Osteoblast (primary cell): Measurements from ENCODE around the gene TARBP2. TPM values are rescaled to one million over a fixed set of nuclear protein-coding genes. Genes with fewer than 3 reads are reported as not detected.

ENCODE experiments used
- DNase-seq: peaks from one replicate; pipeline ENCODE4 v3.0.0; 2011; ENCODE audit warnings: low spot score, mixed read lengths; ENCODE audit not compliant: insufficient read length; ENCODE audit errors: missing footprints
- H2AFZ ChIP-seq: 2 replicates; pipeline ENCODE4 v1.6.0; 2011; ENCODE audit warnings: mild to moderate bottlenecking, low read length
- H3K27ac ChIP-seq: 2 replicates; pipeline ENCODE4 v1.5.1; 2011; ENCODE audit warnings: mild to moderate bottlenecking, low read depth, low read length, moderate library complexity
- H3K27me3 ChIP-seq: 2 replicates; pipeline ENCODE4 v1.6.0; 2012; ENCODE audit warnings: mild to moderate bottlenecking, control low read depth, inconsistent platforms, low read length, moderate library complexity; ENCODE audit not compliant: insufficient read depth
- H3K36me3 ChIP-seq: 2 replicates; pipeline ENCODE4 v1.5.1; 2011; ENCODE audit warnings: mild to moderate bottlenecking, low read length, control low read depth, moderate library complexity; ENCODE audit not compliant: insufficient read depth
- H3K4me1 ChIP-seq: 2 replicates; pipeline ENCODE4 v1.5.1; 2011; ENCODE audit warnings: mild to moderate bottlenecking, low read length, control low read depth, moderate library complexity; ENCODE audit not compliant: insufficient read depth
- H3K4me2 ChIP-seq: 2 replicates; pipeline ENCODE4 v1.6.0; 2011; ENCODE audit warnings: mild to moderate bottlenecking, low read length; ENCODE audit not compliant: insufficient read depth
- H3K4me3 ChIP-seq: fragments of 200-600 bp; sonication (generic); 3 replicates; pipeline ENCODE4 v1.5.1; 2012; ENCODE audit warnings: mild to moderate bottlenecking, low read length, inconsistent platforms; ENCODE audit not compliant: insufficient read depth
- H3K79me2 ChIP-seq: 2 replicates; pipeline ENCODE4 v1.6.0; 2012; ENCODE audit warnings: mild to moderate bottlenecking, low read length, control low read depth, inconsistent platforms; ENCODE audit not compliant: insufficient read depth
- H3K9me3 ChIP-seq: 2 replicates; pipeline ENCODE4 v1.5.1; 2011; ENCODE audit warnings: low read depth, low read length, control low read depth
- H4K20me1 ChIP-seq: 2 replicates; pipeline ENCODE4 v1.6.0; 2012; ENCODE audit warnings: mild to moderate bottlenecking, low read length, control low read depth; ENCODE audit not compliant: insufficient read depth
- CTCF ChIP-seq: IDR thresholded peaks from 2 replicates; pipeline ENCODE4 v1.5.1; 2011; ENCODE audit warnings: mild to moderate bottlenecking, low read depth, low read length, moderate library complexity; ENCODE audit errors: extremely low read depth
- total RNA-seq: library from RNA; depleted of rRNA; stranded (reverse); fragments of >200 nt; gene quantifications from 2 replicates; pipeline ENCODE4 v1.2.3, GENCODE V29; 2012

The TARBP2 gene
- total RNA-seq, 1 donor = 35.5 TPM

GRCh38 chr12:53483225-53483978 lies 17.7 kb upstream of the TARBP2 start:
- peak; percentile 3 for DNase-seq
- H3K9me3 ChIP-seq = no peaks in the 10 kb centered on the region
- H3K4me3 ChIP-seq = no peak overlapping the region
- H2AFZ ChIP-seq = no peak overlapping the region
- no peak for TF ChIP-seq CTCF
- H3K27me3 ChIP-seq = no peaks in the 10 kb centered on the region
- no peak overlapping the region for H3K27ac ChIP-seq
- H4K20me1 ChIP-seq = peaks cover 66% of the 10 kb centered on the region
- H3K79me2 ChIP-seq = peaks cover 39% of the 10 kb centered on the region
- H3K36me3 ChIP-seq = peaks cover 96% of the 10 kb centered on the region
- H3K4me1 ChIP-seq = peaks cover 35% of the 10 kb centered on the region
- no peak overlapping the region for H3K4me2 ChIP-seq

GRCh38 chr12:53483979-53484377 lies 17.1 kb upstream of the TARBP2 start:
- H3K4me2 ChIP-seq = no peak overlapping the region
- peaks cover 35% of the 10 kb centered on the region for H3K79me2 ChIP-seq
- H3K4me1 ChIP-seq = peaks cover 29% of the 10 kb centered on the region
- peak overlapping the region; percentile 13 for H3K27ac ChIP-seq
- no peaks in the 10 kb centered on the region for H3K9me3 ChIP-seq
- no peak overlapping the region for H2AFZ ChIP-seq
- no peak overlapping the region for H3K4me3 ChIP-seq
- peaks cover 62% of the 10 kb centered on the region for H4K20me1 ChIP-seq
- no peaks in the 10 kb centered on the region for H3K27me3 ChIP-seq
- H3K36me3 ChIP-seq = peaks cover 90% of the 10 kb centered on the region
- peak; percentile 63 for DNase-seq
- no peak for TF ChIP-seq CTCF

- peaks cover 81% of the 10 kb centered on the region for H3K36me3 ChIP-seq
- no peak overlapping the region for H2AFZ ChIP-seq
- TF ChIP-seq CTCF = no peak
- peak overlapping the region; percentile 10 for H3K27ac ChIP-seq
- H3K4me3 ChIP-seq = no peak overlapping the region
- H3K79me2 ChIP-seq = peaks cover 39% of the 10 kb centered on the region
- H3K4me2 ChIP-seq = no peak overlapping the region
- peaks cover 55% of the 10 kb centered on the region for H4K20me1 ChIP-seq
- H3K9me3 ChIP-seq = no peaks in the 10 kb centered on the region
- DNase-seq = peak; percentile 43
- no peaks in the 10 kb centered on the region for H3K27me3 ChIP-seq
- H3K4me1 ChIP-seq = peaks cover 20% of the 10 kb centered on the region
These were observed 16.2 kb upstream of the TARBP2 start for GRCh38 chr12:53484686-53485575.
